Left lung (tissue), 10 donors: ENCODE results near the gene EVL. TPM values are rescaled to one million over a fixed set of nuclear protein-coding genes. Genes with fewer than 3 reads are reported as not detected.

Source experiments
- ATAC-seq: fragments of 200-7000 bp; cut with Tn5 transposase; one replicate; pipeline ENCODE4 v1.9.1; 2020; ENCODE audit warnings: moderate library complexity
- DNase-seq, 4 donors: peaks; one replicate each; pipeline ENCODE4 v3.0.0-alpha.2; 2013 to 2020
- H3K27ac ChIP-seq, 2 donors: fragments of 200-600 bp; sonication (generic) in 1 of 2; one replicate each; pipeline versions ENCODE4 v1.5.0 to v1.8.0; 2020 to 2021
- H3K27me3 ChIP-seq, 2 donors: fragments of 200-600 bp; sonication (generic) in 1 of 2; one replicate each; pipeline versions ENCODE4 v1.5.0 to v1.8.0; 2020 to 2021
- H3K36me3 ChIP-seq, 2 donors: fragments of 200-600 bp; sonication (generic) in 1 of 2; one replicate each; pipeline versions ENCODE4 v1.5.0 to v1.8.0; 2020 to 2021
- H3K4me1 ChIP-seq, 2 donors: fragments of 200-600 bp; one replicate each; pipeline ENCODE4 v1.8.0; 2021
- H3K4me3 ChIP-seq, 2 donors: fragments of 200-600 bp; sonication (generic) in 1 of 2; one replicate each; pipeline versions ENCODE4 v1.5.0 to v1.8.0; 2020 to 2021; ENCODE audit warnings: mild to moderate bottlenecking in 1 of 2
- H3K9me3 ChIP-seq, 2 donors: fragments of 200-600 bp; sonication (generic) in 1 of 2; one replicate each; pipeline versions ENCODE4 v1.5.0 to v1.8.0; 2020 to 2021
- intact Hi-C, 2 donors: fragments of 100-400 bp; cut with DNase I; formaldehyde crosslinking; loops; one replicate each; pipeline versions ENCODE4 v1.11.2 to v1.14.2; 2022
- polyA plus RNA-seq, 6 donors: library from polyadenylated mRNA; unstranded; fragments of 120-200 nt; gene quantifications; one replicate each; pipeline ENCODE4 v1.2.1, GENCODE V29; 2013; ENCODE audit not compliant: insufficient read length in 6 of 6
- total RNA-seq, 2 donors: library from RNA; stranded (reverse); fragmentation: NEBNext Ultra II Directional; extraction: Animal tissue kit (Norgen Biotek cat#: 25700); gene quantifications; one replicate each; pipeline ENCODE4 v1.2.1, GENCODE V29; 2021
- TF ChIP-seq, protein P1 (sequence below), 2 donors: fragments of 200-600 bp; sonication (generic) in 1 of 2; IDR thresholded peaks; one replicate each; pipeline versions ENCODE4 v1.5.0 to v1.8.0; 2021; ENCODE audit warnings: antibody characterized with exemption in 2 of 2
- donor health status: DM: no; HTN: yes; CAD: no.
- donor health status: DM: no; HTN: no; CAD: no.

Gene EVL
- total and polyA plus RNA-seq, 8 donors, result 60.2 to 264 (median 197) TPM

DNA sequence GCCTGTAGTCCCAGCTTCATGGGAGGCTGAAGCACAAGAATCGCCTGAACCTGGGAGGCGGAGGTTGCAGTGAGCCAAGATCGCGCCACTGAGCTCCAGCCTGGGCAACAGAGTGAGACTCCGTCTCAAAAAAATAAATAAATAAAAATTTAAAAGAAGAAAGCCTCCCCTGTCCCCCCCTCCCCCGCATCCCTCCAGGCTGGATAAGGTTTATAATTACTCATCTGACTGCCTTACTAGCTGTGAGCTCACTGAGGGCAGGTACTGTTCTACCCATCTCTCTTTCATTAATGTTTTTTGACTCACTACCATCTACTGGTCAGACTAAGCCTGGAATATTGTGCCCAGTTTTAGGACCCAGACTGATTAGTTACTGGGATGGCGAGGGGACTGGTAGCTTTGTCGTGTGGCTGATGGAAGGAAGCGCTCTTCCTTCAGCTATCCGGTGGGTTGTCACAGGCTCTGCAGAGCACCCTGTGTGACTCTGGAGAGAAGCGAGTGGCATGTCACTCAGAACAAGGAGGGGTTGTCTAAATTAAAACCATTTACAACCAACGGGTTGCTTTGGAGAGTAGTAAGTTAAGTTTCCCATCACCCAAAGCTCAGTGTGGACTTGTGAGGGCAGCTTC, 16.9 kb downstream of the EVL start:
- ATAC-seq (no peak), DNase-seq (no peak)
- H3K27ac ChIP-seq, result peak overlapping the region in 1 of 2 donors; percentile 37
- H3K27me3 ChIP-seq, result no peaks in the 10 kb centered on the region
- no peak overlapping the region for H3K4me3 ChIP-seq
- H3K4me1 ChIP-seq, result peaks cover 18 to 47% of the 10 kb centered on the region in 2 donors
- no peaks in the 10 kb centered on the region for H3K9me3 ChIP-seq
- H3K36me3 ChIP-seq, result peaks cover 0 to 24% of the 10 kb centered on the region in 2 donors
- intact Hi-C loops, result no loop called here
- TF ChIP-seq, protein P1, sequence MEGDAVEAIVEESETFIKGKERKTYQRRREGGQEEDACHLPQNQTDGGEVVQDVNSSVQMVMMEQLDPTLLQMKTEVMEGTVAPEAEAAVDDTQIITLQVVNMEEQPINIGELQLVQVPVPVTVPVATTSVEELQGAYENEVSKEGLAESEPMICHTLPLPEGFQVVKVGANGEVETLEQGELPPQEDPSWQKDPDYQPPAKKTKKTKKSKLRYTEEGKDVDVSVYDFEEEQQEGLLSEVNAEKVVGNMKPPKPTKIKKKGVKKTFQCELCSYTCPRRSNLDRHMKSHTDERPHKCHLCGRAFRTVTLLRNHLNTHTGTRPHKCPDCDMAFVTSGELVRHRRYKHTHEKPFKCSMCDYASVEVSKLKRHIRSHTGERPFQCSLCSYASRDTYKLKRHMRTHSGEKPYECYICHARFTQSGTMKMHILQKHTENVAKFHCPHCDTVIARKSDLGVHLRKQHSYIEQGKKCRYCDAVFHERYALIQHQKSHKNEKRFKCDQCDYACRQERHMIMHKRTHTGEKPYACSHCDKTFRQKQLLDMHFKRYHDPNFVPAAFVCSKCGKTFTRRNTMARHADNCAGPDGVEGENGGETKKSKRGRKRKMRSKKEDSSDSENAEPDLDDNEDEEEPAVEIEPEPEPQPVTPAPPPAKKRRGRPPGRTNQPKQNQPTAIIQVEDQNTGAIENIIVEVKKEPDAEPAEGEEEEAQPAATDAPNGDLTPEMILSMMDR (IDR thresholded peaks at IDR 0.05), result no peak

- Histone ChIP-seq H3K9me3 (no peaks in the 10 kb centered on the region), H3K27me3 (no peaks in the 10 kb centered on the region), H3K36me3 (peaks cover 0 to 26% of the 10 kb centered on the region in 2 donors), H3K27ac (no peak overlapping the region), H3K4me1 (peaks cover 18 to 44% of the 10 kb centered on the region in 2 donors), H3K4me3 (no peak overlapping the region)
- intact Hi-C loops, result no loop called here
- ATAC-seq (no peak), DNase-seq (no peak)
- TF ChIP-seq, protein P1 (IDR thresholded peaks at IDR 0.05), result no peak
Measured at GRCh38 chr14:100082723-100083122, 17.5 kb downstream of the EVL start.

- no peak for ATAC-seq
- intact Hi-C loops, result no loop called here
- Histone ChIP-seq H3K9me3 (no peaks in the 10 kb centered on the region), H3K4me1 (peaks cover 12 to 37% of the 10 kb centered on the region in 2 donors), H3K4me3 (no peak overlapping the region), H3K36me3 (peaks cover 0 to 34% of the 10 kb centered on the region in 2 donors), H3K27ac (no peak overlapping the region), H3K27me3 (no peaks in the 10 kb centered on the region)
- DNase-seq, result no peak
- TF ChIP-seq, protein P1 (IDR thresholded peaks at IDR 0.05), result no peak
Measured at GRCh38 chr14:100083706-100084105, 18.5 kb downstream of the EVL start.

DNA sequence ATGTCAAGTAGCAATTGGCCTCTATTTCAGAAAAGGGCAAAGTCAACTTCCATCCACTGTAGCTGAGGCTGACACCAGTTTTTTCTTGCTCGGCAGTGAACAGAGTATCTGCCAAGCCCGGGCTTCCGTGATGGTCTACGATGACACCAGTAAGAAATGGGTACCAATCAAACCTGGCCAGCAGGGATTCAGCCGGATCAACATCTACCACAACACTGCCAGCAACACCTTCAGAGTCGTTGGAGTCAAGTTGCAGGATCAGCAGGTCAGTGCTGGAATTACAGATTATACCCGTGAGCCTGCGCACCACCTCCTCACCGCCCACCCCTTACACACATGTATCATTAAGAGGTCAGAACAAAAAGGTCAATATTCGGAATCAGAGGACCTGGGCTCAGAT, 19.4 kb downstream of the EVL start:
- peaks cover 0 to 34% of the 10 kb centered on the region in 2 donors for H3K36me3 ChIP-seq
- intact Hi-C loops, result no loop called here
- DNase-seq (no peak), ATAC-seq (no peak)
- TF ChIP-seq, protein P1 (IDR thresholded peaks at IDR 0.05), result no peak
- no peak overlapping the region for H3K27ac ChIP-seq
- H3K4me3 ChIP-seq, result no peak overlapping the region
- H3K27me3 ChIP-seq, result no peaks in the 10 kb centered on the region
- H3K4me1 ChIP-seq, result peaks cover 3 to 28% of the 10 kb centered on the region in 2 donors
- no peaks in the 10 kb centered on the region for H3K9me3 ChIP-seq

- ATAC-seq, result no peak
- no peaks in the 10 kb centered on the region for H3K9me3 ChIP-seq
- intact Hi-C loops, result no loop called here
Measured at GRCh38 chr14:100085462-100085861, 20.2 kb downstream of the EVL start.

More at GRCh38 chr14:100085462-100085861, 20.2 kb downstream of the EVL start:
- no peak overlapping the region for H3K4me3 ChIP-seq
- H3K27me3 ChIP-seq, result no peaks in the 10 kb centered on the region
- TF ChIP-seq, protein P1 (IDR thresholded peaks at IDR 0.05), result no peak
- H3K4me1 ChIP-seq, result peaks cover 0 to 26% of the 10 kb centered on the region in 2 donors
- DNase-seq, result no peak
- peaks cover 0 to 34% of the 10 kb centered on the region in 2 donors for H3K36me3 ChIP-seq
- H3K27ac ChIP-seq, result no peak overlapping the region
